Measurements from ENCODE around the gene SETDB2.

Gene SETDB2

DNA sequence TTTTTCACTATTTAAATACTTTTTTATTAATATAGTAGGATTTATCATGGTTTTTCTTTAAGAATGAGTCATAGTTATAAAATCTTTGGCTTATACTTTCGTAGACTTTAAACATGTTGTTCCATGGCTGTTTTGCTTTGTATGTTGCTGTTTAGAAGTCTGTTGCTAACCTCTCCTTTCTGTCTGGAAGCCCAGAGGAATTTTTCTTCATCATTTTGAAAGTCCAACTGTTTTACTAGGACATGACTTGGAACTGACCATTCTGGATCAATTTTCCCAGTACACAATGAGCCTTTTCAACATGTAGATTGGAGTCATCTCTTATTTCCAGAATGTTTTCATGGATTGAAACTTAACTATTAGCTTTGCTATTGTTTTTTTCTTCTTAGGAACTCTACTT is 8.1 kb upstream of the SETDB2 start:
- in situ Hi-C loops (cut with HindIII; ENCODE audit: low pct_ligation_motif_present, low sequenced_read_pairs): no loop called here
- peak; percentile 19 for DNase-seq
- H3K27ac ChIP-seq: no peak overlapping the region
- TF ChIP-seq, protein P1, sequence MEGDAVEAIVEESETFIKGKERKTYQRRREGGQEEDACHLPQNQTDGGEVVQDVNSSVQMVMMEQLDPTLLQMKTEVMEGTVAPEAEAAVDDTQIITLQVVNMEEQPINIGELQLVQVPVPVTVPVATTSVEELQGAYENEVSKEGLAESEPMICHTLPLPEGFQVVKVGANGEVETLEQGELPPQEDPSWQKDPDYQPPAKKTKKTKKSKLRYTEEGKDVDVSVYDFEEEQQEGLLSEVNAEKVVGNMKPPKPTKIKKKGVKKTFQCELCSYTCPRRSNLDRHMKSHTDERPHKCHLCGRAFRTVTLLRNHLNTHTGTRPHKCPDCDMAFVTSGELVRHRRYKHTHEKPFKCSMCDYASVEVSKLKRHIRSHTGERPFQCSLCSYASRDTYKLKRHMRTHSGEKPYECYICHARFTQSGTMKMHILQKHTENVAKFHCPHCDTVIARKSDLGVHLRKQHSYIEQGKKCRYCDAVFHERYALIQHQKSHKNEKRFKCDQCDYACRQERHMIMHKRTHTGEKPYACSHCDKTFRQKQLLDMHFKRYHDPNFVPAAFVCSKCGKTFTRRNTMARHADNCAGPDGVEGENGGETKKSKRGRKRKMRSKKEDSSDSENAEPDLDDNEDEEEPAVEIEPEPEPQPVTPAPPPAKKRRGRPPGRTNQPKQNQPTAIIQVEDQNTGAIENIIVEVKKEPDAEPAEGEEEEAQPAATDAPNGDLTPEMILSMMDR (IDR thresholded peaks at IDR 0.05; ENCODE audit: low read depth, low read length, missing control alignments): no peak
- no peaks in the 10 kb centered on the region for H3K27me3 ChIP-seq (replicated peaks)
- H3K36me3 ChIP-seq (replicated peaks): no peaks in the 10 kb centered on the region
- no peak overlapping the region for H3K4me3 ChIP-seq (ENCODE audit: low read depth, low read length)

DNA sequence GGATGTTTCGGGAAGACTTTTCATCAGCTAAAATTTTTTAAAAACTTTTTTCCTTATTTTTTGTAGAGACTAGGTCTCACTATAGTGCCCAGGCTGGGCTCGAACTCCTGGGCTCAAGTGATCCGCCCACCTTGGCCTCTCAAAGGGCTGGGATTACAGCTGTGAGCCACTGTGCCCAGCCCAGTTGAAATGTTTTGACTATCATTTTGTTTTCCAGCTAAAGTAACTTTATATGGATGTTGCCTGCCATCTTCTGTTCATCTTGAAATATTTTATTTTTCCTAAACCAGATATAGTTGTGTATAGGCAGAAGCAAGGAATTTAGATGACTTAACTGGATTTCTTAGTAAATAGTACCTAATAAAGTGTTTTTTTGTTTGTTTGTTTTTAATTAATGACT is 7.2 kb upstream of the SETDB2 start:
- peak; percentile 31 for DNase-seq
- TF ChIP-seq, protein P1 (IDR thresholded peaks at IDR 0.05; ENCODE audit: low read depth, low read length, missing control alignments): peak; percentile 19
- H3K4me3 ChIP-seq (ENCODE audit: low read depth, low read length): no peak overlapping the region
- H3K36me3 ChIP-seq (replicated peaks): no peaks in the 10 kb centered on the region
- no peaks in the 10 kb centered on the region for H3K27me3 ChIP-seq (replicated peaks)
- no peak overlapping the region for H3K27ac ChIP-seq
- in situ Hi-C loops (cut with HindIII; ENCODE audit: low pct_ligation_motif_present, low sequenced_read_pairs): no loop called here

DNA sequence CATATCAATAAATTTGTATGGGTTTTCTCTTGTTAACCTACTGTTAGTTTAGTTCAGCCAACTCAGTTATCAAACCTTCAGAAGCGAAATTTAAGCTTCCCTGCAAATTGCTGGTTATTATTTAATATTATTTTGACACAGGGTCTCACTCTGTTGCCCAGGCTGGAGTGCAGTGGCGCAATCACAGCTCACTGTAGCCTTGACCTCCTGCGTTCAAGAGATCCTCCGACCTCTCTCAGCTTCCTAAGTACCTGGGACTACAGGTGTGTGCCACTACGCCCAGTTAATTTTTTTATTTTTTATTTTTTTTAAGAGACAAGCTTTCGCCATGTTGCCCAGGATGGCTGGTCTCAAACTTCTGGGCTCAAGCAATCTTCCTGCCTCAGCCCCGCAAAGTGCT is 6.4 kb upstream of the SETDB2 start:
- Histone ChIP-seq H3K4me3 (ENCODE audit: low read depth, low read length) (no peak overlapping the region), H3K27me3 (replicated peaks) (no peaks in the 10 kb centered on the region), H3K27ac (no peak overlapping the region), H3K36me3 (replicated peaks) (no peaks in the 10 kb centered on the region)
- in situ Hi-C loops (cut with HindIII; ENCODE audit: low pct_ligation_motif_present, low sequenced_read_pairs): no loop called here
- no peak for DNase-seq
- TF ChIP-seq, protein P1 (IDR thresholded peaks at IDR 0.05; ENCODE audit: low read depth, low read length, missing control alignments): no peak

DNA sequence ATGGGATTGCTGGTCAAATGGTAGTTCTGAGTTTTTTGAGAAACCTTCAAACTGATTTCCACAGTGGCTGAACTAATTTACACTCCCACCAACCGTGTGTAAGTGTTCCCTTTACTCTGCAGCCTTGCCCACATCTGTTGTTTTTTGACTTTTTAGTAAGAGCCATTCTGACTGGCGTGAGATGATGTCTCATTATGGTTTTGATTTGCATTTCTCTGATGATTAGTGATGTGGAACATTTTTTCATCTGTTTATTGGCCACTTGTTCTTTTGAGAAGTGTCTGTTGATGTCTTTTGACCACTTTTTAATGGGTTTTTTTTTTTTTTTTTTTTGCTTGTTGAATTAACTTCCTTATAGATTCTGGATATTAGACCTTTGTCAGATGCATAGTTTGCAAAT is 4.5 kb upstream of the SETDB2 start:
- Histone ChIP-seq H3K27ac (no peak overlapping the region), H3K4me3 (ENCODE audit: low read depth, low read length) (no peak overlapping the region)

DNA sequence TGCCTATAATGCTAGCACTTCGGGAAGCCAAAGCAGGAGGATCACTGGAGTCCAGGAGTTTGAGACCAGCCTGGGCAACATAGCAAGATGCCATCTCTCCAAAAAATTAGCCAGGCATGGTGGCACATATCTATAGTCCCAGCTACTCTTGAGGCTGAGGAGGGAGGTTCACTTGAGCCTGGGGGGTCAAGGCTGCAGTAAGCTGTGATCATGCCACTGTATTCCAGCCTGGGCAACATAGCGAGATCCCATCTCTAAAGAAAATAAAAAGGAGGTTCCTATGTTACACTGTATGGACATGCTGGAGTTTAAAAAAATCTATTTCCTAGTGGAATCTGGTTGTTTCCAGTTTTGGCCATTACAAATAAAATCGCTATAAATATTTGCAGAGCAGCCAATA is 2.8 kb upstream of the SETDB2 start:
- DNase-seq: no peak
- no peak overlapping the region for H3K4me3 ChIP-seq (ENCODE audit: low read depth, low read length)
- no peak overlapping the region for H3K27ac ChIP-seq
- in situ Hi-C loops (cut with HindIII; ENCODE audit: low pct_ligation_motif_present, low sequenced_read_pairs): no loop called here
- TF ChIP-seq, protein P1 (IDR thresholded peaks at IDR 0.05; ENCODE audit: low read depth, low read length, missing control alignments): no peak
- H3K27me3 ChIP-seq (replicated peaks): no peaks in the 10 kb centered on the region
- no peaks in the 10 kb centered on the region for H3K36me3 ChIP-seq (replicated peaks)

More for the DNA sequence above, 4.5 kb upstream of the SETDB2 start:
- DNase-seq: no peak
- H3K36me3 ChIP-seq (replicated peaks): no peaks in the 10 kb centered on the region
- in situ Hi-C loops (cut with HindIII; ENCODE audit: low pct_ligation_motif_present, low sequenced_read_pairs): no loop called here
- TF ChIP-seq, protein P1 (IDR thresholded peaks at IDR 0.05; ENCODE audit: low read depth, low read length, missing control alignments): no peak
- no peaks in the 10 kb centered on the region for H3K27me3 ChIP-seq (replicated peaks)

DNA sequence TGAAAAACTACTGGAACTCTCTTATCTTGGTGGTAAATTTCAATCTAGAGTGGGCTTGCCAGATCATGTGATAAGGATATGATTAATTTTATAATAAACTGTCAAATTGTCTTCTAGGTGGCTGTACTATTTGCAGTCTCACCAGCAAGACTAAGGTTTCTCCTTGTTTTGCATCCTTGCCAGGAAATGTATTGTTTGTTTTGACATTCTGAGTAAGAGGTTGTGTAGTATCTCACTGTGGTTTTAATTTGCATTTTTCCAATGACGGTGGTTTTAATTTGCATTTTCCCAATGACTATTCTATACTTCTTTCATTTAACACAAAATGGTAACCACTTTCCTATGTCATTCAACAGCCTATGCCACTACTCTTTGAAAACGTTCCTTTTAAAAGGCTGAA is 2.2 kb upstream of the SETDB2 start:
- Histone ChIP-seq H3K4me3 (ENCODE audit: low read depth, low read length) (no peak overlapping the region), H3K27ac (no peak overlapping the region), H3K36me3 (replicated peaks) (no peaks in the 10 kb centered on the region), H3K27me3 (replicated peaks) (no peaks in the 10 kb centered on the region)
- no peak for DNase-seq
- TF ChIP-seq, protein P1 (IDR thresholded peaks at IDR 0.05; ENCODE audit: low read depth, low read length, missing control alignments): no peak
- in situ Hi-C loops (cut with HindIII; ENCODE audit: low pct_ligation_motif_present, low sequenced_read_pairs): no loop called here
